ENCODE measurements around the gene KLHDC1.
A peak's percentile ranks its signal among the peaks of the same experiment; 100 is the strongest.
"Not testable (repeated sequence)": the region's sequence is repeated elsewhere in the genome, so short reads cannot be mapped to it uniquely, and the experiment has no call there.

KLHDC1 gene

DNA sequence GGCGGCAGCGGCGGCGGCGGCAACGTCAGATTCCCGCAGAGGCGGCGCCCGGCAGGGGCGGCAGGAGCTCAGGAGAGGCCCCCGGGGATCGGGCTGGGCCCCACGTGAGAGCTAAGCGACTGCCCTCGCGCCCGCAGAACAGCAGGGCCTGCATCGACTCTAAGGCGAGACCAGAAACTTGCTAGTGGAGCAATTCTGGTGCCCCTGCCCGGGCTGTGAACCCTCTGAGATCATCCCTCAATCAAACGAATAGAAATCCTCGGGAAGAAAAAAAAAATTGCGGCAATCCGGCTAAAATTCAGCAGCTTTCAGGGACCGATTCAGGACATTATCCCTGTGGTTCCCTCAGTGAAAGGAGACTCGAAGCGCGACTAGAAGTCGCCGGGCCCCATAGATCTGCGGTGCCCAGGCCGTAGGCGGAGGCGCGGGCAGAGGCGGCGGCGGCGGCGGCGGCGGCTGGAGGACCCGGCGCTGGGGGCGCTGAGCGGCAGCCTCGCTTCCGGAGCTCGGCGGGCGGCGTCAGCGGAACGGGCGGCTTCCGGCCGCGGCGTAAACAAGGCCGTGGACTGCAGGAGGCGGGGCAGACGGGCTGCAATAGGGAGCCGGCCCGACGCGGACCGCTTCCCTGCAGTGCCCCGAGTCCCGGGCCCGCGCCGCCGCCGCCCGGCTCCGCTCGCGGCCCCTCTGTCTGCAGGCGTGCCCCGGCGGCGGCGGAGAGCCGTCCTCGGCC, 74.8 kb downstream of the KLHDC1 start, which contains the start of gene KLHDC2:
TSS of gene KLHDC2 (plus strand) at position 583 of the 730 bp plus-strand sequence. CDS start 316 bp downstream, outside the sequence.
- TF ChIP-seq, protein P1, sequence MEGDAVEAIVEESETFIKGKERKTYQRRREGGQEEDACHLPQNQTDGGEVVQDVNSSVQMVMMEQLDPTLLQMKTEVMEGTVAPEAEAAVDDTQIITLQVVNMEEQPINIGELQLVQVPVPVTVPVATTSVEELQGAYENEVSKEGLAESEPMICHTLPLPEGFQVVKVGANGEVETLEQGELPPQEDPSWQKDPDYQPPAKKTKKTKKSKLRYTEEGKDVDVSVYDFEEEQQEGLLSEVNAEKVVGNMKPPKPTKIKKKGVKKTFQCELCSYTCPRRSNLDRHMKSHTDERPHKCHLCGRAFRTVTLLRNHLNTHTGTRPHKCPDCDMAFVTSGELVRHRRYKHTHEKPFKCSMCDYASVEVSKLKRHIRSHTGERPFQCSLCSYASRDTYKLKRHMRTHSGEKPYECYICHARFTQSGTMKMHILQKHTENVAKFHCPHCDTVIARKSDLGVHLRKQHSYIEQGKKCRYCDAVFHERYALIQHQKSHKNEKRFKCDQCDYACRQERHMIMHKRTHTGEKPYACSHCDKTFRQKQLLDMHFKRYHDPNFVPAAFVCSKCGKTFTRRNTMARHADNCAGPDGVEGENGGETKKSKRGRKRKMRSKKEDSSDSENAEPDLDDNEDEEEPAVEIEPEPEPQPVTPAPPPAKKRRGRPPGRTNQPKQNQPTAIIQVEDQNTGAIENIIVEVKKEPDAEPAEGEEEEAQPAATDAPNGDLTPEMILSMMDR (IDR thresholded peaks at IDR 0.05; ENCODE audit: low read depth, low read length), result no peak; the same call in none of the 2 replicates

DNA sequence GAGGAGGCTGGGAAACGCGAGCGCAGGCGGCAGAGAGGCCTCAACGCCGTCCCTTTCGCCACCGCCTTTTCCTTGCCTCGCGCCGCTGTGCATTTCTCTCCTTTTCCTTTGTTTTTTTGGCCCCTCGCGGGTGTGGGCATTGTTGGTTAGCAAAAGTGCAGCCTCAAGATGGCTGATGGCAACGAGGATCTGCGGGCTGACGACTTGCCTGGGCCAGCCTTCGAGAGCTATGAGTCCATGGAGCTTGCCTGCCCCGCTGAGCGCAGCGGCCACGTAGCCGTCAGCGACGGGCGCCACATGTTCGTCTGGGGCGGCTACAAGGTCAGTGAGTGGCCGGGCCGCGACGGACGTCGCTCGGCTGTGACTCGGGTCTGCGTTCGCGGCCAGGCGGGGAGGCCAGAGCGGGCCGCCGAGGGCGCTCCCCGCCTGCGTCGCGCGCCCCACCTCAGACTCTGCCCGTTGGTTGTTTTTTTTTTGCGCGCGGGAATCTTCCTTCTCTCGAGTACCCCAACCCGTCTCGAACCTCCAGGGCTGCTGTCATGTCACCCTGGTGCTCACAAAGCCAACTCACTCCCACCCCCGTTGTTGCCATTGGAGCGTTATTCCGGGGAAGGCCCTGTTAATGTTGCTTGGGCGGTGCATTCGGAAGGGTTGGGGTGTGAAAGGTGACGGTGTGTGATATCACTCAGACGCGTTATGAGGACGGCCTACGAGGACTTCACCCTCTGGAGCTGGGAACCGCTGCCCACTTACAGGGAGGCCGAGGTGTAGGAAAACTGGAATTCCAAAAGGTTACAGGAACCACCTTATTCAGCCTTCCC, 75.6 kb downstream of the KLHDC1 start:
- TF ChIP-seq, protein P1 (IDR thresholded peaks at IDR 0.05; ENCODE audit: low read depth, low read length), result no peak
- DNase-seq (ENCODE audit: extremely low read depth, low read depth), result no peak

More for the DNA sequence above, 74.8 kb downstream of the KLHDC1 start, which contains the start of gene KLHDC2:
- peak; percentile 75 for DNase-seq (ENCODE audit: extremely low read depth, low read depth)

DNA sequence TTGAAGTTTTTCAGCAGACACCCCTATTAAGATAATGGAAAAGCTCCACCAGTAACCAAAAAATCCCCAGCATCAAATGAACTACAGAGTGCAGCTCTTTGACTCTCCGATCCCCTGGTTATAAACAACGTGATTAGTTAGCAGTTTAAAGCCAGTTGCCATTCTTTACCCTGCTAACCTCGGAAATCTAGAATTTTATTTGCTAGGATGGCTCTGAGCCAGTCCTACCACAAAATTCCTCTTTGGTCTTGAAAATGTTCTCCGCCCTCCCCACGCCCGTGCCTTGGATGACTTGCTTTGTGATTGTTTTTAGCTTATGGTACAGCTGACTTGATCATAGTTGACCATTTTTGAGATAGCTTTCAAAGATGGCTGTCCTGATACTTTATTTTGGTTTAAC, 76.3 kb downstream of the KLHDC1 start:
- no peak for DNase-seq (ENCODE audit: extremely low read depth, low read depth)
- TF ChIP-seq, protein P1 (IDR thresholded peaks at IDR 0.05; ENCODE audit: low read depth, low read length), result no peak

DNA sequence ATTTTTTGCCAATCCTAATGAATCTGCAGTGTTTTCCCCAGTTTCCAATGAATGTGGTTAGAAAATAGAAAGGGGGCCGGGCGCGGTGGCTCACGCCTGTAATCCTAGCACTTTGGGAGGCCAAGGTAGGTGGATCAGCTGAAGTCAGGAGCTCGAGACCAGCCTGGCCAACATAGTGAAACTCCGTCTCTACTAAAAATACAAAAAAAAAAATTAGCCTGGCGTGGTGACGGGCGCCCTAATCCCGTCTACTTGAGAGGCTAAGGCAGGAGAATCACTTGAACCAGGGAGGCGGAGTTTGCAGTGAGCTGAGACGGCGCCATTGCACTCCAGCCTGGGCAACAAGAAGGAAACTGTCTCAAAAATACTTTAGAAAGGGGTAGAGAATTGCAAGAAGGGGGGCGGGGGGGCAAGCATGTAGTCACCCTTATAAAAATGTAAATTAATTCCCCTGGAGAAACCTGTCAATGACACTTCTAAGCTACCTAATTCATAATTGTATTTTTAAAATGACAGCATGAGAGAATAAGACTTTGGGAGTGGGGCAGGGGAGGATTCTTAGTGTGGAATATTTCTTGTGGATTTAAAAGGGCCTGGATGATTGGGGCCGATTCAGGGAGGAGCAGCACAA, 76.8 kb downstream of the KLHDC1 start:
- no peak for DNase-seq (ENCODE audit: extremely low read depth, low read depth)

DNA sequence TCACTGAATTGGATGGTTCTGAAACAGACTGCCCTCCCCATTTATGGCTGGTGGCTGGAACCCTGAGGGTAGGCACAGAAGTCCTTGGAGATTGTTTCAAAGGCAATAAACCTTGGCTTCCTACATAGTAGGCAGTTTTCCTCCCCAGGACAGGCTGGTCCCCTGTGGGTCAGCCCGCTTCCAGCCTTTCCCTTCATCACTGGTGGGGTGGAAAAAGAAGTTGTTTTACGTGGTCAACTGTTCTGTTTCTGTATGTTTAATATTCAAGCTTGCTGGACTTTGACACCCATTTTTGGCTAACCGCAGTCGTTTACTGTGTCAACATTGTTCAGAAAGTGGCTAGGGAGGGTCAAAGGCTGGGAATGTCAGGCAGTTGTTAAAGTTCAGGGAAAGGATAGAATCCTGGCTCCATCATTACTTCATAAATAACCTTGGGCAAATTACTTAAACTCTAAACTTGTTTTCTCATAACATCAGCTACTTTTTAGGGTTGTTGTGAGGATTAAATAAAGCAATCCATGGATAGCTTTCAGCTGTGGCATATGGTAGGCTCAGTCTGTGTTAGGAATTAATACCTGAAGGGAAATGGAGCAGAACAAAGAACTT, 77.4 kb downstream of the KLHDC1 start:
- TF ChIP-seq, protein P1 (IDR thresholded peaks at IDR 0.05; ENCODE audit: low read depth, low read length), result no peak
- DNase-seq (ENCODE audit: extremely low read depth, low read depth), result peak; percentile 49

More for the DNA sequence above, 76.8 kb downstream of the KLHDC1 start:
- TF ChIP-seq, protein P1 (IDR thresholded peaks at IDR 0.05; ENCODE audit: low read depth, low read length), result no peak

DNA sequence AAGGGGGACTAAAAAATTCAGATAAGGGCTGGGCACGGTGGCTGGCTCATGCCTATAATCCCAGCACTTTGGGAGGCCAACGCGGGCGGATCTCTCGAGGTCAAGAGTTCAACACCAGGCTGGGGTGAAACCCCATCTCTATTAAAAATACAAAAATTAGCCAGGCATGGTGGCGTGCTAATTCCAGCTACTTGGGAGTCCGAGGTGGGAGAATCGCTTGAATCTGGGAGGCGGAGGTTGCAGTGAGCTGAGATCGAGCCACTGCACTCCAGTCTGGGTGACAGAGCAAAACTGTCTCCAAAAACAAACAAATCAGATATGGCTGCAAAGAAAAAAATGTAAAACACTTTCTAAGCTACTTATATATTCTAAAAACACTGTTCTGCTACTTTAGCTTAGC, 78.8 kb downstream of the KLHDC1 start:
- not testable (repeated sequence) for DNase-seq (ENCODE audit: extremely low read depth, low read depth)

DNA sequence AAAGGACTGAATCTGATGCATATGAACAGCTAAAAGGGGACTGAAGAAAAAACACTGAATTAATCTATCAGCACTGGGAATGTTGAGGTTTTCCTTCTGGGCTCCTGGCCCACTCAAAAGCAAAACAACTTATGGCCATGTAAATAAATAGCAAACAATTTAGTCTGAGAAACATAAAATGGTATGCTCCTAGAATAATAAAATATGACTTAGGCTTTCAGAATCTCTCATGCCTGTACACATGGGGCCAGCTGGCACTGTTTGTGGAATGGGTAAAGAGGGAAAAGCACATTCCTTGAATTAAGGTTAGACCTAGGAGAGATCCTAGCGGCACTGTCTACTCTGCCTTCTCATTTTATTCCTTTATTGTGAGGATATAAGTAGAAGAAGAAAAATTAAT, 81.2 kb downstream of the KLHDC1 start:
- DNase-seq (ENCODE audit: extremely low read depth, low read depth), result no peak
- TF ChIP-seq, protein P1 (IDR thresholded peaks at IDR 0.05; ENCODE audit: low read depth, low read length), result no peak
